ENCODE data around the gene RBP4.
A peak's percentile ranks its signal among the peaks of the same experiment; 100 is the strongest.

The RBP4 gene

DNA sequence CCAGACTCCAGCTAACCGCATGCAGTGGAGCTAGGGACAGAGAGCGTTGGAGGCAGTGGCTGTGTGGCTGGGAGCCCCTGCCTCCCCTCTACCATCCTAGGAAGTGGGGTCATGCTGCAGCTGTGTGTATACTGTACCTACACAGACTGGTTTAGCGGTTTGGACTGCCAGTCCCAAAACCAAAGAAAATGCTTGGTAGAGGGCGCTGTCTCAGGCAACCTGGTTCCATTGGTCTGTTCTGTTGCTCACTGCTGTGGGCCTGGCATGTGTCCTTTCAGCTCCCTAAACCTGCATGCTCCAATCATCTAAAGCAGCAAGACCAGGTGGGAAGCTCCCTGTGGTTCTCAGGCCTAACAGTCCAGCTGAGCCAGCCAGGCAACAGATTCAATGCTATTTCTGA is 4.5 kb downstream of the RBP4 start:
- no peak for DNase-seq

DNA sequence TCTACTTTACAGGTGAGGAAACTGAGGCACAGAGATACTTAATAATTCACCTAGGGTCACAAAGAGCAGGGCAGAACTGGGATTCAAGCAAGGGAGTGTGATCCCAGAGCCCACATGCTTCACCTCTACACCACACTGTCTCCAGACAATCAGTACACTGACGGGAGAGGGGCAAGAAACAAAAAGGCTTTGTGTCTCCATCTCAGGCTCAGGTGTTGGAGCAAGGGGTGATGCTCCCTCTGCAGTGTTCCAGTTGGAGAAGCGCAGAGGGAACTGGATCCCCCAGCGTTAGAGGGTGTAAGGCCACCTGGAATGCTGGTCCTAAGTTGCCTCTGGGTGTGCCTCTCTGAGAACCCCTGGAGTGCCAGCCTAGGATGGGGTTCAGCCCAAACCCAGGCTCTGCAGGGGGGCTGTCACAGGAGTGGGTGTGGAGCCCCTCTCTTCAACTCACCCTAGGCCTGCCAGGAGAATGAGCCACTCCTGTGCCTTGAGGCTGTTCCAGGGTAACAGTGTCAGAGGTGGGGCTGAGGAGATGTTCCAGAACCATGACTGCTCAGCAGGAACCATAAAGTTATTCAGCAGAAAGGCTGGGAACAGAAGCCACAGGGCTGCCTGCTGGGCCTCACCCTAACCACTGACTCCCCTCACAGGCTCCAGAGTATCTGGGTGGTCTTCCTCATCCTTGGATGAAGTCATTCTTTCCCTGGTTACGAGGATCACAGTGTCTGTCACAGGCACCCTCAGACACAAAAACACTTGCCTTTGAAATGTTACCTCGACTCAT is 5.5 kb downstream of the RBP4 start:
- no peak for DNase-seq

DNA sequence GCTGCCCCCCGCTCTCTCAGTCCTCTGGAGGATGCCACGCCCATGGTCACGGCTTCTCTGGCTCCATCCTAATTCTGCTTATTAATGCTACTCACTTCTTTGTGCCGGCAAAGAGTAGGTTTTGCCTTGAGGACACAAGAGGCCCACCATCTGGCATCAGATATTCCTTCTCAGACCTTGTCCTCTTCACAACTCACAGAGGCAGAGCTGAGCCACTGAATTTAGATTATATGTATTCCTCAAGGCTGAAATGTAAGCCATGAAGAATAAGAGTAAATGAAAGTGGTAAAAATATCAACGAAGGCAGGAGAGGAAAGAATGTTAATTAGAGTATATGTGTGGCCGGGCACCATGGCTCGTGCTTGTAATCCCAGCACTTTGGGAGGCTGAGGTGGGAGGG is 6.5 kb downstream of the RBP4 start:
- DNase-seq = no peak

DNA sequence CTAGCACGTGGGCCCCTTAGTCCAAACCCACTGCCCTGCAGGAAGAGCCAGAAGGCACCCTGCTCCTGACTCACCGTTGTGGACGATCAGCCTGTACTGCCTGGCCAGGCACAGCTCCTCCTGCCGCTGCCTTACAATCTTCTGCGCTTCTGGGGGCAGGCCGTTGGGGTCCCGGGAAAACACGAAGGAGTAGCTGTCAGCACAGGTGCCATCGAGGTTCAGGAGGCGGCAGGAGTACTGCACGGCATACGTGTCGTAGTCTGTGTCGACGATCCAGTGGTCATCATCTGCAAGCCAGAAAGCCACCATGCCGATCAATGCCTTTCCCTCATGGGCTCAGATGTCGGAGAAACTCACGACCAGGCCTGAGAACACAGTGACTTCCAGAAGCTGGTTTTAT is 7.3 kb downstream of the RBP4 start:
- DNase-seq = no peak

DNA sequence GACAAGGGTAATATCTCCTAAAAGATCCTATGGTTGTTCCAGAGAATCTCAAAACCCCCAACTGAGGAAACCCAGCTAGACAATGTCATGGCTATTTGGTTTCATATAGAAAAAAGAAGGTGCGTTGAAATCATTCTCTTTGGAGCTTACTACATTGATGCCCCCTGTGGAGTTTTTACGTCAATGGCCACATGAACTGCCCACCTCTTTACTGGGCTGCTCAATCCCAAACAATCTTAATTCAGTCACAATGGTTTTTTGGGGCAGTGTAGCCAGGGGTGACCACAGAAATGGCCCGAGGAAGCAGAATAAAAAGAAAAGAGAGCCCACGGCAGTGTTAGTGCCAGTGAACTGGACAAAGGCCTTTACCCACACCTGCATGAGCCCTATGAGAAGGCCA is 7.8 kb downstream of the RBP4 start:
- no peak for DNase-seq

DNA sequence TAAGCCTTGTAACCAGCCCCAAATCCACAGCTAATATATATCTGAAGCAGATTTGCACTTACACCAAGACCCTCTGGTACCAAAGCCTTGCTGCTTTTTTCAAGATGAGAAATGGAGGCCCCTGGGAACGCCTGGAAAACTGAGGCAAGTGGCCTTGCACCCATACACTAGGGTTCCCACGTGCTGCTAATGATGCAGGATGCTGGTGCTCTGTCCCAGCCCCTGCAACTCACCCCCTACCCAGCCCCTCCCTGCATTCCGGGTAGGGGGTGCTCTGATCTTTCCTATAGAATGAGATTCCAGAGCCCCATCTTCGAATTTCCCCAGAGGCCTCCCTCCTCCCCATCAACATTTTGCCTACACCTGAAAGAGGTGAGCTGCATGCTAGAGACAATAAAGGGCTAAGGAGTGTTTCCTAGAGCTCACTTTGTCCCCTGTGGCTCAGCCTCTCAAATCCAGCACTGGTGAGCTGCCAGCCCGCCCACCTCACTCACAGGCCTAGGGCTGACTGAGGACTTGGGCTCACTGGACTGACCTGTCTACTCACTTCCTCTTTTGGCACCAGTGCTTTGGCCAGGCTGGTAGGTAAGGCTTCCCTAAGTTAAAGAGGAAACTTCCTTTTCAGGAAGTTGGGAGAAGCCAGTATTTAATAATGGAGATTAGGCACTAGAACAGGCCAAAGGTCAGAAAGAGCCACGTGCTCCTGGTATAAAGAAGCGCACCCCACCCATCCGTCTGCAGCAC is 9.8 kb downstream of the RBP4 start:
- no peak for DNase-seq

DNA sequence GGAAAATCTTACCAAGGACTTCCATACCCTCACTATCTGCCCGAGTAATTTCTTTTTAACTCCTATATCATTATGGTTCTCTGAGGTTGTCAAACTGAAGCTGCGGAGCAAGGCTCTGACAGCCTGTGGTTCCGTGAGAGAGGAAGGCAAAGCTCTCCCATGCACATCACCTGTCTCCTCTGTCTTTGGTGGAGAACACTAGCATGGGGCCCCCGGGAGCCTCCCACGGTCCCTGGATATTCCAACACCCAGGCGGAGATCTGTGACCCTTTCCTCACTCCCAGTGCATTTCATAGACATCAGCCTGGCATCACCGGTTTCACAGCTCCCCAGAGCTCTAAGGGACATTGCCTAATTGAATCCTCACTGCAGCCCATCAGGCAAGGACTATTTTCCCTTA is 10.4 kb downstream of the RBP4 start:
- no peak for DNase-seq

DNA sequence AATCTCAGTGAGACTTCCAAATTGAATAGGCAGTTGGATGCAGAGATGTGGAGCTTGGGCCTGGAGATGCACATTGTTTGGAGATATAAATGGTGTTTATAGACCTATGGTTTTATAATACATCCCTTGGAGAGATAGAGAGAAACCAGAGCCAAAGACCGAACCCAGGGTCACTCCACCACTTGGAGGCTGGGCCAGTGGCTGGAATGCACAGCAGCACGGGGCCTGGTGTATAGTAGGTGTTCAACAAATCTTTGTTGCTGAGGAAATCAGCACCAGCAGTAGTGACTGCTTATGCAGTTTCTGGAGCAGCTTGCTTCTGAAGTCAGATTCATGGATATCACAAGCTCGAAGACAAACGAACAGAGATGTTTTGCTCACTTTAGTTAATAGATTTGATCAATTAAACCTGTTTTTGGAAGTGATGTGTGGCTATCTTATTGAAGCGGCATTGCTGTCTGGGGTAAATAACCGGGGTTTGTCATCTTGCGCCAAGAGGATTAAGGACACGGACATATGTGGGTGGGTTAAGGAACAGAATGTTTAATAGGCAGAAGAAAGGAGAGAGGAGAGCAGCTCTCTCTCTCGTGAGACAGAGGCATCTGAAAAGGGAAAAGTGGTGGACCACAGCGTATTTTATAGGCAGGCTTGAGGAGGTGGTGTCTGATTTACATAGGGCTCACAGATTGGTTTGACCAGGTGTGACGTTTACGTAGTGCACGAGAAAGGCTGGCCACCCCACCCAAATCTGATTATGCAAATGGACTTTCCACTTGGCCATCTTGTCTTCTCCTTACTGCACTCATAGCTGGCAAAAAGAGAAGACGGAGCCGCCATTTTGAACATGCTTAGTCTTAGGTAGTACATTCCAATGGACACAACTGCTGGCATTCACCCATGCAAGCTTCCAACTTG is 11.1 kb downstream of the RBP4 start:
- DNase-seq = no peak

DNA sequence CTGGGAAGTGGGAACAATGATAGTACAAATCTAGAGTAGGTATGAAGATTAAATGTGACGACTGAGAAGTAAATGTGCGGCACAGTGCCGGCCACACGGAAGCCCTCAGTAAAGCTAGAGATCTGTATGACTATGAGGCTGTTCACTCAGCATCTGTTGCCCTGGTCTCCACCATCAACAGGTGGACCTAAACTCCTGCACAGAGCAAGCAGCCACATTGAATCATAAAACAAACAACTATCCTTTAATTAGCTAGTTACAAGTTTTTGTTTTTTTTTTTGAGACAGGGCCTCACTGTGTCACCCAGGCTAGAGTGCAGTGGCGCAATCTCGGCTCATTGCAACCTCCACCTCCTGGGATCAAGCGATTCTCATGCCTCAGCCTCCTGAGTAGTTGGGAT is 16.6 kb downstream of the RBP4 start:
- DNase-seq = no peak

DNA sequence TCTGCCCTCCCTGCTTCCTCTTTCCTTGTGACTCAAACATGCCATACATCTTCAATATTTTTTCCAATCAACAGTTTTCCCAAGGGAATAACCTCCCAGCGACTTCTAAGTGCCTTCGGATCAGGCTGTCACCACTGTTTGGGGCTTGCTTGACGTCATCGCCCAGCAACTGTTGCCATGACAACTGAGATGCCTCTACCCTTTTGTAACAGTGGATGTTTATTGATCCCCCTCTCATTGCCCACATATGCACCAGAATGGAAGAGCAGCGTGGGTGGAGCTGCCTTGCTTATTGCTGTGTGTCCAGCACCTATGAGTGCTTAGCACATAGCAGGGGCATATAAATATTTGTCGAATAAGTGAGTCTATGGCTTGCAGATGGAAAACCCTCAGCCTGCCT is 20.2 kb downstream of the RBP4 start:
- DNase-seq = peak in 16 of 51 donors; percentile 7 to 57 (median 26)

DNA sequence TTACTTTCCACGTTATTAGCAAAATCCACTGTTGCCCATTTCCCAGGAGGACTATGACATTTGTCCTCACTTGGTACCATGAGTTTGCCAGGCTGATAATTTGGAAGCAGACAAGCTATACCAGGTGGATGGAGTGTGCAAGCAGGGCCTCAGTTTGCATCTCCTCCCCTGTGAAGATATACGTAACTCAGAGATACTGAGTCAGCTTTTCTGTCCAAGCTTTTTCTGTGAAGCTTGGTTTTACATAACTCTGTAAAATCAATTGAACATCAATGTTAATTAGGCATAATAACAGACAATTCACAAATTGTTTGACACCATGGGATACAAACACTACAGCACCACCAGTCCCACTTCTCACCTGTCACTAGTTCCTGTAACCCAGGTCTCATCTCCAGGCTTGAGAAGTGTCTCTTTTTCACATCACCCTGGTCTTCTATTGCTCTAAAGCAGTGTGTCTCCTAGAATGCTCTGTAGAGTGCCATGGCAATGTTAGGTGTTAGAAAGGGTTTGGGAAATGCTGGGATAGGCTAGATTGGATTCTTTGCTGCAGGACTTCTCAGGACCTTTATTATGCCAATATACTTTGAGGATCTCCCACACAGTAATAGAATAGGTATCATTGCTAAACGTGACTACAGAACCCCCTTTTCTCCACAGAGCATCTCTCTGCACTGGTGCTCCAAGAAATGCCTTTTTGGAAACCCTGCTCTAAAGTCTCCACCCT is 20.9 kb downstream of the RBP4 start:
- no peak for DNase-seq

DNA sequence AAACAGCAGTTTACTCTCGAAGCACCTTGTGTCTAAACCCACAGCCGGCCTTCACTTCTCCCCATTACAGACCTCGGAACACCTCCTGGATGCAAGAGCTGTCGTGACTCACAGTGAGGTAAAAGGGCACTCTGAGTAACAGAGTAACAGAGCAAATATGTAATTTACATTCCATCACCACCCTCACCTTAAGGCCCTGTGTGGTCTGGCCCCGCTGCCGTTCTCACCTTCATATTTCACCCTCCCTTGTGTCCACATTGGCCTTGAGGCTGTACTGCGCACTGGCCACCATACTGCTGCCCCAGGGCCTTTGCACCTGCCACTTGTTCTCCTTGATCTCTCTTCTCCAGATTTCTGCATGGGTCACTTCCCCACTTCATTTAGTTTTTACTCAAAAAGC is 21.9 kb downstream of the RBP4 start:
- no peak for DNase-seq

DNA sequence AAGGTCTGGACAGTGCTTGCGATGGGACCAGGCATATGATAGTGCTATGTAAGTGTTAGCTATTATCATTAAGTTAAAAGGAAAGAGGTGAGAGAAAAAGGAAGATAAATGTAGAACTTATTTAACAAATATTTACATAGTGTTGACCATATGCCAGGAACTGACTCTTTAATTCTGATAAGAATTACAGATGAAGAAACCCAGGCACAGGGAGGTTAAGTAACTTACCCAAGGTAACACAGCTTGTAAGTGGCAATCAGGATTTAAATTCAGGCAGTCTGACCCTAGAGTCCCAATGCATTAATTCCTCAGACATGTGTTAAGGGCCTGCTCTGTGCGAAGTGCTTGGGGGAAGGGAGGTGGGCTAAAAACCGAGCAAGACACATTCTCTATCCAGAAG is 23.5 kb downstream of the RBP4 start:
- DNase-seq = no peak

DNA sequence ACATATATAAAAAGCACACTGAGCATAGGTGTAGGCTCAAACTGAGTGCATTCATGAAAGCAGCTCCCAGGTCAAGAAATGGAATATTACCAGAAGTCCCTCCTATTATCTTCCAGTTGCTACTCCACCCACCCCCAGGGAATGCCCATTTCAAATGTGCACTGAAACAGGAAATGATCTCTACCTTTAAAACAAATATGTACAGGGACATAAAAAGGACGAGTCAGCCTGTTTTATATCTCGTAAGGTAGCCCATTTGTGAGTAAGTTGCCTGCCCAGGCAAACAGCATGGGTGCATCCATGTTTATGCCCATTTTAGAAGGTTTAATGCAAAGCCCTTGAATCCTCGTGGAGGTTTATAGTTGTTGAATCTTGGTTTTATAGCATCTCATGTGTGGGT is 24.1 kb downstream of the RBP4 start:
- DNase-seq = no peak

DNA sequence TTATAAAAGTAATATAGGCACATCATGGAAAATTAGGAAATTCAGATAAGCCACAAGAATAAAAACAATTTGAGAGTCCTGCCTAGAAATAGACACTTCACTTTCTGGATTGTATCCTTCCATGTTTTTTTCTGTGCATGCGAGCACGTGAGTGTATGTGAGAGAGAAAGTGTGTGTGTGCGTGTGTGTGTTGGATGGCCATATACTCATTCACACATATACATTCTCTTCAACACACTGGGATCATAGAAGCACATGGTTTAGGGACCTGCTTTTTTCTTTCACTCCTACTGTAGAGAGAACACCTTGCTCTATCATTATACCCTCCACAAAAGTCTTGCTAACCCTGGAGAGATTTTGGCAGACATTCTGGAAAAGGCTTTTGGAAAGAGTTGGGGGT is 27.1 kb downstream of the RBP4 start:
- DNase-seq = no peak

DNA sequence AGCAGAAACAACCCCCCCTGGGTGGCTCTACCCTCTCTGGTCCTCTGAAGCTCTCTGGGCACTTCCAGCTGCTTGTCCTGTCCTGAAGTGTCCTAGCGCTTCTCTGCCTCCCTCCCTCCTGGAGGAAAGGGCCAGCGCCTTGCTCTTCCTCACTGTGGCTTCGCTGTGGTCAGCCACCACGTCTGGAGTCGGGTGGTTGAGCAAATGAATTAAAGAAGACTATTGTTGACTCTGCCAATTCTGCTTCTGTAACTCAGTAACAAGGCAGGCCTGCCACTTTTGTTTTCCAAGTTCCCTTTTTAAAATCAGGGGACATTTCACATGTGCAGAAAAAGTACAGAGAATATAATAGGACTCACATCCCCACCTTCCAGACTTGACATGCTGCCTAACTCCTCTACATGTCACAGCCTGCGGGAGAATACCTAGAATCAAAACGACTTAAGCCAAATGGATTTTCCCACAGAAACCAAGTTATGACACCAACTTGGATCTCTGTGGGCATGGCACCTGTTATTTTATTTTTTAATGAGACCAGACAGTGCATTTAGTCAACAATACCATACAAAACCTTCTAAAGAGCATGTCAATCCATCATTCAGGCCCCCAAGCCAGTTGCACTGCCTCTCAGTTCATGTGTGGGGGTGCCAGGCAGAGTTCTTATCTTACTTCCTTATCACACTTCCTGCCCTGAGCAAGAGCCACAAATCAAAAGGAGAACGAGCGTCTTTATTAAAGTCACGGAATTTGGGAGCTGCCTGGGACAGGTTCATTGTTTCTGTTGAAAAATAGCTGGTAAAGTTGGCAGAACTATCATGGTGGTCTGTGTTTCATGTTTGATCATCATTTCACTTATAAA is 27.8 kb downstream of the RBP4 start:
- DNase-seq = peak in 19 of 51 donors; percentile 7 to 40 (median 12)

DNA sequence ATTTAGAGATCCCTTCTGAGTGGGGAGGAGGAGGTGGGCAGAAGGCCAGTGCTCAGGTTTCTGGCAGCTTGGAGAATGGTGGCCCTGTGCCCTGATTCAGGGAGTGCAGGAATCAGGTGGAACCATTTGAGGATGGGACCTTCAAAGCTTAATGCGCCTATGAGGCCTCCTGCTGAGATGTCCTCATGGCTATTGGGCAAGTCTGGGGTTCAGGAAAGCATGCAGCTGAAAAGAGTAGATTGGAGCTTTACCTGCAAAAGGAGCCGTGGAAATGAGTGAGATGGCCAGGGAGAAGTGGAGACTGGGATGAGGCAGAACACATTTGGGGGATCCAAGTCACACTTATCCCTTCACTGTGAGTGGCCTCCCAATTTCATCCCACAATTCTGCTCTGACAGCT is 28.4 kb downstream of the RBP4 start:
- DNase-seq = no peak

DNA sequence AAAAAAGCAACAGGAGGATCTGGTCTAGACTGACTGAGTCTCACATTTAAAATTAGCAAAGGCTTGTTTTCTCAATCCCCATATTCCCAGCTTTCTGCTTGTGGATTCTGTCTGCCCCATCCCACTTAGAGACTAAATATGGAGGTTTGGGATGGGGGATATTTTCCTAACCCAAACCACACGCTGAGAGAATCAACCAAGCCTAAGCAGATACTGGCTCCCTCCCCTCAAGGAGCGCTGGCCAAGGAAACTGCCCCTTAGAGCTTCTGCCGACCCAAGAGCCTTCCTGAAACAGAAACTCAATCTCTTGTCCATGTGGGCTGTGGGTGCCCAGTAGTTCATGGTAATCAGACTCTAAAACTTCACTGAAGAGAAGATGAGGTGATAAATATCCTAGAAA is 30.7 kb downstream of the RBP4 start:
- DNase-seq = no peak

DNA sequence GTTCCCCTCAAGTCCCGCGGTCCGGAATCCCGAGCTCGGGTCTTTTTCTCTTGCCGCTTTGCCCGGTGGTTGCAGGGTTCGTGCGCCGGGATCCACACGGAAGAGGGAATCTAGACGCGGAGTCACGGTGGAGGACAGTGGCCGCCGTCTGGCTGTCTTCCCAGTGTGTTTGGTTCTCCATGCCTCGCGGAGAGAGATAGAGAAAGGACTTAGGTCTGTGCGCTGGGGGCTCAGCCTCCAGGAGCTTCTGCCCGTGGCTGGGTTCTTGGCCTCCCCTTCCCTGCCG is 33.0 kb downstream of the RBP4 start:
- peak in 2 of 51 donors; percentile 3 to 9 for DNase-seq

DNA sequence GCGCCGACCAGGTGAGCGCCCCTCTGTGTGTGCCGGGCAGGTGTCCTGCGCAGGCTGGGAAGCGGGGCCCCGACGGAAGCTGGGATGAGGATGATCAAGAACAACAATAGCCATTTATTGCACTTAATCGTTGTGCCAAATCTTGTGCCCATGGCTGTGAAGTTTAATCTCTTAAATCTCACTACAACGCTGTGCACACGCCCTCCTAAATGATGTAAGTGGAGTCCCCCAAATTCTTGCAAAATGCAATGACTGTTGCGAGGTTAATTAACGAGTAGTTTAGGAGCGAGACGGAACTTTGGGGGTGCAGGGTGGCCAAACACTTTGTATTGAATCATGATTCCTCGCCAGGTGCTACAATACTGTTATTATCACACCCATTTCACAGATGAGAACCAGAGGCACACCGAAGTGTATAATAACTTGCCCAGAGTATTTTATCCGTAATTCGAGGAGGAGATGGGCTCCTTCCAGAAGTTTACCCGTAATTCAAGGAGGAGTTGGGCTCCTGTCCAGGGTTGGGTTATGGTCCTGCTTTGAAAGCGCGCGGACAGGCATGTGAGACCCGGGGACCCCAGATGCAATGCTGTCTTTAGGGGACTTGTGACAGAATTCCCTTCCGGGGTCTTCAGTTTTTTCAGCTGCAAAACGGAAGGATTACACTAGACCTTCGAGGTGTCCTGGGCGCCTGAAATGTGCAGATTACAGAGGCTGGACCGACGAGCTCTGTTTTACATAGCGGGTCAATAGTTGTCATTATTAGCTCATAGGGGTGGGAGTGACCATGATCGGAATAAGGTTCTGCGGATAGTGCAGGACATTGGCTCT is 33.5 kb downstream of the RBP4 start:
- no peak for DNase-seq

Data from hypothalamus (tissue), 51 donors.